Breast epithelium (tissue), 3 donors: ENCODE data around the gene PLEKHM1.
"Not testable (repeated sequence)": the region's sequence is repeated elsewhere in the genome, so short reads cannot be mapped to it uniquely, and the experiment has no call there.

Experiments used
- POLR2A ChIP-seq: fragments of 450-650 bp; IDR thresholded peaks from one replicate; pipeline ENCODE4 v1.6.1; 2016; ENCODE audit warnings: antibody characterized with exemption, mild to moderate bottlenecking, moderate library complexity
- TF ChIP-seq, protein P1 (sequence below), 3 donors: fragments of 450-650 bp; IDR thresholded peaks; one replicate each; pipeline ENCODE4 v1.5.1; 2016 to 2017; ENCODE audit warnings: antibody characterized with exemption in 3 of 3, mild to moderate bottlenecking in 3 of 3, moderate library complexity in 3 of 3

DNA sequence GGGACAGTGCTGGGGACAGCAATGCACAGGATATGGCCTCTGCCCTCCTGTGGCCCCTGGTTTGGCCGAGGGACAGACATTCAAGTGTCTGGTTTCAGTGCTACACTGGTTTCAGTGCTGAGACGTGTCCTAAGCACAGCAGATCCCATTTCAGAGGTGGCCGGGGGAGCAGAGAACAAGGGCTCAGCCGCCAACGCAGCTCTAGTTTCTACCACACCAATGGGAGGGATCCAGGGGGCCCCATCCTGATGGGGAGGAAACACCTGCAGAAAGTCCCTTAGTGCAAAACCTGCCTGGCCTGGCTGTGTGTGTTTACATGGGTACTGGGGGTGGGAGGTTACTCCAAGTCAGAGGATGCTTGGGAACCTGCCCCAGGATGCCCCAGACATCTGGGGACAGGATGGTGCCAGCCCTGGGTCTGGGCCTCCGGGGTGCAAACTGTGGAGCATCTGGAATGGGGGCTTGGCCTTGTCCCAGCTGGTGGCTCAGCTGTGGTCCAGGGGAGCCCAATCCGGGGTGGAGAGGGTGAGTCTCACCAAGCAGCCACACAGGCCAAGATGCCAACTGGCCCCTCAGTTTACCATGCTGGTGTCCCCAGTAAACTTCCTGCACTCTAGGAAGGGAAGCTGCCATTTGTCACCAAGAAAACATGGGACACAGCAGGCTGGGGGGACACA, 49.5 kb downstream of the PLEKHM1 start:
- TF ChIP-seq, protein P1, sequence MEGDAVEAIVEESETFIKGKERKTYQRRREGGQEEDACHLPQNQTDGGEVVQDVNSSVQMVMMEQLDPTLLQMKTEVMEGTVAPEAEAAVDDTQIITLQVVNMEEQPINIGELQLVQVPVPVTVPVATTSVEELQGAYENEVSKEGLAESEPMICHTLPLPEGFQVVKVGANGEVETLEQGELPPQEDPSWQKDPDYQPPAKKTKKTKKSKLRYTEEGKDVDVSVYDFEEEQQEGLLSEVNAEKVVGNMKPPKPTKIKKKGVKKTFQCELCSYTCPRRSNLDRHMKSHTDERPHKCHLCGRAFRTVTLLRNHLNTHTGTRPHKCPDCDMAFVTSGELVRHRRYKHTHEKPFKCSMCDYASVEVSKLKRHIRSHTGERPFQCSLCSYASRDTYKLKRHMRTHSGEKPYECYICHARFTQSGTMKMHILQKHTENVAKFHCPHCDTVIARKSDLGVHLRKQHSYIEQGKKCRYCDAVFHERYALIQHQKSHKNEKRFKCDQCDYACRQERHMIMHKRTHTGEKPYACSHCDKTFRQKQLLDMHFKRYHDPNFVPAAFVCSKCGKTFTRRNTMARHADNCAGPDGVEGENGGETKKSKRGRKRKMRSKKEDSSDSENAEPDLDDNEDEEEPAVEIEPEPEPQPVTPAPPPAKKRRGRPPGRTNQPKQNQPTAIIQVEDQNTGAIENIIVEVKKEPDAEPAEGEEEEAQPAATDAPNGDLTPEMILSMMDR (IDR thresholded peaks at IDR 0.05), result not testable (repeated sequence)
- not testable (repeated sequence) for TF ChIP-seq POLR2A
